Hematopoietic multipotent progenitor cell treated with erythropoietin and hydrocortisone succinate and interleukin-3 and kit ligand, for 4 days (in vitro differentiated cells): Measurements from ENCODE around the gene RFC5.
"Not testable (repeated sequence)": the region's sequence is repeated elsewhere in the genome, so short reads cannot be mapped to it uniquely, and the experiment has no call there.

Experiments
- DNase-seq: peaks from one replicate; pipeline ENCODE4 v3.0.0-alpha.2; 2015

RFC5 gene

DNA sequence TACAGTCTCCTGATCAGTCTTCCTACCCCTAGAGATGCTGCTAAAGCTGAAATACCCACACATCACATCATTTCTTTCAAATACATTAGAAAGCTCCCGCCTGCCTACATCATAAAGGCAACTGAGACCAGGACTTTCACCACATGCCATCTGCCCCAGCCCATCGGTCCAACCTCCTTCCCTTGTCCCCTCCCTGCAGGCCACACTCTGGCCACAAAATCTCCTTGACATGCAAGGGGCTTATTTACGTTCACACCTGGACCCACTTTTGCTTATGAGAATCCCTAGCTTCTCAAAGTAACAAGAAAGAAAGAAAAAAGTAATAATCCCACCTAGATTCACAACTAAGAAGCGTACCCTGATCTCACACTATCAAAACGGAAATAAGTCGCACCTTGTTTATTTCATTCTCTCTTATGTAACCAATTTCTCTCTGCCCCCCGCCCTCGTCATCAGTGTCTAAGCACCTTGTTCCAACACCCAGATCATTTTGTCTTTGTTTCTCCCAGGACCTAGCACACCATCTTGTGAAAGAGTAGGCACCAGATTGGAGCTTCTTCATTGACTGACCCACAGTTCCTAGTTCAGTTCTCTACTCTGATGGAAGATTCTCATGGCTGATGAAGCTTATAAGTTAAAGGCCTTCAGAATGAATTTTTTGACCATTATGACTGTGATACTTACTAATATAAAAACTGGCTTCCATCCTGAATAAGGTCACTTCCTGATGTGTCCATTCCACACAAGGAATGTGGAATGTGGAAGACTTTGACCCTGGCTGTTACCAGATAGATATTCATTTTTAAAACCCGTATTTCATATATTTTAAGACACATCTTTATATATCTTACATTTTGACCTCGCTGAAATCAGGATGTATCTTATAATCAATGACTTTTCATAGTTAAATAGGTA is 36.8 kb downstream of the RFC5 start:
- DNase-seq: no peak

DNA sequence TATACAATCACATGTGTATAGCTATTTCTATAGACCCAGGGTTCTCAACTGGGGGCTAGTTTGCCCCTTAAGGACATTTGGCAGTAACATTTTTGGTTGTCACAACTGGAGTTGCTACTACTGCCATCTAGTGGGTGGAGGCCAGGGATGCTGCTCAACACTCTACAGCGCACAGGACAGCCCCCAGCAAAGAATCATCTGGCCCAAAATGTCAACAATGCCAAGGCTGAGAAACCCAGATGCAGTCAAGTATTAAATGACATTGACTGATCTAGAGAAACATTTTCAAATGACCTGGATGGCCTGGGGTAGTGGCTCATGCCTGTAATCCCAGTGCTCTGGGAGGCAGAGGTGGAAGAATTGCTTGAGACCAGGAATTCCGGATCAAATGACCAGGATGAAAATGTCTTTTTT is 38.6 kb downstream of the RFC5 start:
- peak; percentile 91 for DNase-seq

DNA sequence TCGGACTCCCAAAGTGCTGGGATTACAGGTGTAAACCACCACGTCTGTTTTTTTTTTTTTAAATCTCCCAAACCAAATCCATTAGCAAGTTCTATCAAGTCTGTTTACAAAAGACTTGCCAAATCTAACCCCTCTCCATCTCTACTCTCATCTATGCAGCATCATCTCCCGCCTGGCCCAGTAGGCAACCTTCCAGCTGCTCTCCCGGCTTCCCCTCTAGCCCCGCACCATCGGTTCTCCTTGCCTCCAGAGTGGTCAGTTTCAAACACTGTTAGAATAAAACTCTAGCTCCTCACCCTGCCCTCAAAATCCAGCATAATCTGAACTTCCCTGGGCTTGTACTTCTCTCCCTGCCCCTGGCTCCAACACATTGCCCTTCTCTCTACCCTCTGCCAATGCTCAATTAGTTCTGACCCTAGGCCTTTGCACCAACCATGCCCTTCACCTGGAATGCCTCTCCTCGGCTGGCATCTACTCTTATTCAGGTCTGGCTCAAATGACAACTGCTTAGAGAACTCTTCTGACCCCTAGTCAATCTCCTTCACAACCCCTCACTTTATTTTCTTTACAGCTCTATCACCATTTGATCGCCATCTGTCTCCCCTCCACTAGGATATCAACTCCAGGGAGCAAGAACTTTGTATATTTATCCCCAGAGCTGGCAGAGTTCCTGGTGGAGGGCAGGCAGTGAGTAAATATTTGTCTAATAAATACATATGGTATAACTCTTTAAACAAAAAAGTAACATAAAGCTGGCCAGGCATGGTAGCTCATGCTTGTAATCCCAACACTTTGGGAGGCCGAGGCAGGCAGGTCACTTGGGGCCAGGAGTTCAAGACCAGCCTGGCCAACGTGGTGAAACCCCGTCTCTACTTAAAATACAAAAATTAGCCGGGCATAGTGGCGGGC is 39.6 kb downstream of the RFC5 start:
- DNase-seq: no peak

DNA sequence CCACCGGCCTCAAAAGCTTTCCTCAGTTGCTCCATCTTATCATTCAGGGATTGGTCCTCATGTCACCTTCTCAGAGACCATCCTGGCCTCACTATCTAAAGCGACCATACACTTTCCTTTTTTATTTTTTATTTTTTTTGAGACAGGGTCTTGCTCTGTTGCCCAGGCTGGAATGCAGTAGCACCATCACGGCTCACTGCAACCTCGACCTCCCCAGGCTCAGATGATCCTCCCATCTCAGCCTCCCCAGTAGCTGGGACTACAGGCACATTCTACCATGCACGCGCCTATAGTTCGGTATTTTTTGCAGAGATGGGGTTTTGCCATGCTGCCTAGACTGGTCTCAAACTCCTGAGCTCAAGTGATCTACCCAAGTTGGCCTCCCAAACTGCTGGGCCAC is 41.7 kb downstream of the RFC5 start:
- no peak for DNase-seq

DNA sequence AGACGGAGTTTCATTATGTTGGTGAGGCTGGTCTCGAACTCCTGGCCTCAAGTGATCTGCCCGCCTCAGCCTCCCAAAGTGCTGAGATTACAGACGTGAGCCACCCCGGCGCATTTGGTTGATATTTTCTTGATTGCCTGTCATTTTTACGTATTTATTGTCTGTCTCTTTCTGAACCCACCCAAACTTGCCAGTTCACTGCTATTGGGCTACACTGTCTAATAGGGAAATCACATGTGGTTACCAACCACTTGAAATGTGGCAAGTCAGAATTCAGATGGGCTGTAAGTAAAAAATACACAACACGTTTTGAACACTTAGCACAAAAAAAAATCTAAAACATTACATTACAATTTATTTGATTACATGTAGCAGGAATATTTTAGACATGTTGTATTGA is 42.4 kb downstream of the RFC5 start:
- no peak for DNase-seq

DNA sequence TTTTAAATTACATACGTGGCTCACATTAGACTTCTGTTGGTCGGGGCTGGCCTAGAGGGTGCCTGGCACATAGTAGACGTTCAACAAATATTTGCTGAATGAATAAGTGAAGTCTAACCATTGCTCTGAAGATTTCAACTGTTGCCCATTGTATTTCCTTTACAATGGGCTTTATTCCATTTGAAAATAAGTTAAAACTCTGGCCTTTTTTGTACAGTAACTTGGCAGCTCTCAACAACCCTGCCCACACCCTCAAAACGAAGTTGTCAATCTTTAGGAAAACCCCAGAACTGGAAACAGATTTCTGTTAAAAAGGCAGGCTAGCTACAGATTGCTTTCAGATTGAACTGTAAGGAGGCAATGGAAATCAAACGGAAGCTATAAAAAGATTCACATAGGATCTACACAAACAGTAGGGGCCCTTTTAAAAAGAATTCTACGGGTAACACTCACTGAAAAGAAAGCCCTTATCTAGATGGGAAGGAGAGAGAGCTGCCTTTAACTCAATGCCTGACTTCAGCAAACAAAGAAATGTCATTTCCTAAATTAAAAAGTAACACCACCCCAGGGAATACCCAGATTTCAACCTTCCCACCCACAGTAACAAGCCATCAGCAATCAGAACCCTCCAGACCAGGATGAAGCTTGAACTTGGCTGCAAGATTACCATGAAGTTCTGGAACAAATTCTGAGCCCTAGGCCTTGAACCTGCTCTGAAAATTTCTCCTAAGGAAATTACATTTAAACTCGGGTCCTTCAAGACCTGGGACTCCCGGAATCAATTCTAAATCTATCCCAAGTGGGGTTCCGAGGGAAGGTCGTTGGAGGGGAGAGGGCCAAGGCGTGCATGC is 43.1 kb downstream of the RFC5 start:
- DNase-seq: no peak

DNA sequence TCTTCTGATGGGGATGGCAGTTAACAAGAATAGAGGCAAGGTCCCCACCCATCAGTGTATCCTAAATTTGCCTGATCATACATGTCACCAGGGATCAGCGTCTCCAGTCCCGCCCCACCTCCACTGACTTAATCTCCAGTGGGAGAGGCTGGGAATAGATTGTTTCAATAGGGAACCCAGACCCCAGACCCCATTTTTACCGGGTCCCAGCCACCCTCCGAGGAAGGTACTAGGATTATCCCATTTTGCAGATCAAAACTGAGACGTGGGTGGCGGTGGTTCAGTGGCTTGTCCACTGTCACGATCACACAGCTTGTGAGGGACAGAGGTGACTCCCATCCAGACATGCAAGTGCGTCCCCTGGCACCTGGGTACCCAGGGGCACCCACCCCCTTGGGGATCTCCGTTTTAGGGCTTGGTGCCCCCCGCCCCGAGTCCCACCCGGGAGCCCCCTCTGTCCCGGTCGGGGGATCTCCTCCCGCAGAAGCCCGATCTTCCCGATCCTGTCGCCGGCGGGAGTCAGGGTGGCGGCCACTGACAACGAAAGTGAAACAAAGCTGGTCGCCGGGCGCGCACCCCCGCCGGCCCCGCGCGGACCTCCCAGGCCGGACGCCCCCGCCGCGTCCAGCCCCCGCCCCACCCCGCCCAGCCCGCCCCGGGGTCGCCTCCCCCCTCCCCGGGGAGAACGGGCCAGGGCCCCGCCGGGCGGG is 44.0 kb downstream of the RFC5 start:
- DNase-seq: peak; percentile 44

DNA sequence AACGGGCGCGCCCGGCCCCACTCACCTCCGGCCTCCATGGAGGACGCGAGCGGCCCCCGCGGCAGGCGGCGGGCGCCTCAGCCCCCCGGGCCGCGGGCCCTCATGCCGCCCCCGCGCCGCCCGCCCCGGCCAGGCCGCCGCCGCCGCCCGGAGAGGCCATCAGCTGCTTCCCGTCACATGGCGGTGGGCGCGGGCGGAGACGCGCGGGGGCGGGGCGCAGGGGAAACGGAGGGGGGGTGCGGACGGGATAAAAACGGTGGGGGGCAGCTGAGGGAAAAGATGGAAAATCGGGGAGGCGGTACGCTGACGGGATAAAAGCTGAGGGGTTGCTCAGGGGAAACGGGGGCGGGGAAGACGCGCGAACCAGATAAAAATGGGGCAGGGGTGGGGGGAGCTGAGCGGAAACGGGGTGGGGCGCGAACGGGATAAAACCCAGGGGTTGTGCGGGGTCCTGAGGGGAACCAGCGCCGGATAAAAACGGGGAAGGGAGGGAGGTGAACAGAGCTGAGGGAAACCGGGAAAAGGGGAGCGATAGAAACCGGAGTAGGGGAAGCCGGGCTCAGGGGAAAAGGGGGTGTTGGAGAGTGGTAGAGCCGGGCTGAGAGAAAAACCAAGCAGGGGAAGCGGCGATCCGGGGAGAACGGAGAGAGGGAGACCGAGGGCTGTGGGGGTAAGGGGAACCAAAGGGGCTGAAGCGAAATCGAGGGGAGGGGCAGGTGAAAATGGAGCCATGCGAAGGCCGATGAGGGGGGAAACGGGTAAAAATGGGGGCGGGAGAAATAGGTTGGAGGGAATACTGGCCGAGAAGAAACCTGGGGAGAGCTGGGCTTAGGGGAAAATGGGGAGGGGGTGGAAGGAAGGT is 44.7 kb downstream of the RFC5 start, which contains the start of gene WSB2:
TSS of gene WSB2 (minus strand) at position 169 of the 862 bp plus-strand sequence. CDS start at position 38, 131 bp downstream.
- DNase-seq: peak; percentile 79

DNA sequence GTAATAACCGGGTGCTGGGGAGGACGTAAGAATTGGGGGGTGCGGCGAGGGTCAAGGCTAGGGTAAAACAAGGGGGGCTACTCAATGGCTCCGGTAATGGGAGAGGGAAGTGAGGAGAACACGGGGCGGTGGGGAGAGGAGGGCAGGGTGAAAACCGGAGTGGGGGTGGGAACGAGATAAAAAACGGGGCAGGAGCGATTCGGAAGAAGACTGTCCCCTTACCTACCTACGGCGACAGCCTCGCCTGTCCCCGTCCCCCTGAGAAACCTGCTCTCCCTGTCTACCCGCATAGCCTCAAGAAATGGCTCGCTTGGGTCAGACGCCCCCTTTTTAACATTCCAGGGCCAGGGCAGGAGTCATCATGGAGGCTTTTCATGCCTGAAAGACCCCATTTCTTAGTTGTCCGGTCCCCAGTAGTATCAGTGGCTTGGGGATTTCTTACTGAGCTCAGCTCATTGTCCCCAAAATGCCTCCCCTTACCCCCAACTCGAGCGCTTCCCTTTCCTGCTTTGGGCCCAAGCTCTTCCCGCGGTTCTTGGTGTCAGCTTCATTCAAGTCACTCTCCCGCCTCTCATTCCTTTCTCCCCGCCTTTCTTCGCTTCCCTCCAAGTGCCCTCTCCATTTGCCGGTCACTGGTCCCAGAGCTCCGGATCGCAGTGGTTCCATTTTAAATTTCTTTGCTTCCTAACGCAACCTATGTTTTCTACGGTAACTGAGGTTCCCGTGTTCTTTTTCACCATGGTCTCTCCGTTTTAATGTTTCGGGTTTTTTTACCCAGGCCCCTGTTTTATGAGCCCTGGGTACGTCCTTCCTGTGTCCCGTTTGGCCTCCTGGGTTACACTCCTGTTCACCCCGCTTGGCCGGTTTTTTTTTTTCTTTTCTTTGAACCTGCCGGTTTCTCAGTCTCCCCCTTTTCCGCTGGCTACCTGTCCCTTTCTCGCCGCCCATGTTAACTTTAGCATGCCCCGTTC is 45.7 kb downstream of the RFC5 start:
- DNase-seq: peak; percentile 74

DNA sequence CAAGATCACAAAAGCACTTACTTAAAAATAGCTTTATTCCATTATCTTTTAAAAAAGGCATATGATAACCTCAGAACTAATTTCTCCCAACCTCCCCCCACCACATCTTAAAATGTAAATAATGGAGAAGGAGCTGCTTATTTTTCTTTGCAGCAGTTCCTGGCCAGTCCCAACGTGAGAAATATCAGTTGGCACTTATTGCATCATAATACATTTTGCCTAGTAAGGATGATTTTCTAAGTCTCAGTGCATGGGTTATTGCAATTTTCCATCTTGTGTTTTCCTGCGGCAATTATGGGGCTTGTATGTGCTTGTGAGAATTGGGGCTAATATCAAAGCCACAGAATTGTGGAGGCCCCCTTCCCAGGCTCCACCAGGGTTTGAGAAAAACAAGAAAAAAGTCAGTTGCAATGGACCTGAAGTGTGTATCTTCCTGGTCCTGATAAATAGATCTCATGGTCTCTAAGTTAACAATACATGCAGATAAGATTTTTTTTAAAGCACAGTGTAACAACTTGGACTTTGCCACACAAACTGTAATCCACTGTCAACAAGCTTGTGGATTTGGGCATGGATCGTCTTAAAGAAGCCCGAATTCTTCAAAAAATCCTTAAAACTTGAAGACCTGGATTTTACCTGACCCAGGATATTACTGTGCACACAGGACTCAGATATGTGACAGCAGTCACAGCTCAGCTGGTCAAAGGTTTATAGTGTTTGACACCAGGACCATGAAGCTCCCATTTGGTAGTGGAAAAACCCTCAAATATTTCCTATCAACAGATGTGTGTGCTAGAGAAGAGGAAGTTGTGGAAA is 47.3 kb downstream of the RFC5 start:
- DNase-seq: peak; percentile 38

DNA sequence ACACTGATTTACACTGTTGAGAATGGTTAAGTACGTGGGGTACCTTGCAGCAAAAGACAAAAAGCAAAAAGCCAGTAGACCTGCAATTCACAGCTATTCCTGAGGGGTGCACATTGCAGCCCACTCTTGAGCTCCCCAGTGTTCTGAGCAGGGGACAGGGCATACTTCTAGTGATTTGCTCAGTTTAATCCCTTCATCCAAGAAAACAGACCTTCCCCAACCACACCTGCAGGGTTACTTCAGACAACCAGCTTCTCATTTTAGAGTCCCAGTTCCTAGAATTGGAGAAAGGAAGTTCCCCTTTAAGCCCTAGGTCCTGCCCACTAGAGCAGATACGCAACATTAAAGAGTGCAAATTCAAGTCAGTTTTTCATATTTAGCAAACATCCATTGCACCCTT is 48.1 kb downstream of the RFC5 start:
- DNase-seq: peak; percentile 70

DNA sequence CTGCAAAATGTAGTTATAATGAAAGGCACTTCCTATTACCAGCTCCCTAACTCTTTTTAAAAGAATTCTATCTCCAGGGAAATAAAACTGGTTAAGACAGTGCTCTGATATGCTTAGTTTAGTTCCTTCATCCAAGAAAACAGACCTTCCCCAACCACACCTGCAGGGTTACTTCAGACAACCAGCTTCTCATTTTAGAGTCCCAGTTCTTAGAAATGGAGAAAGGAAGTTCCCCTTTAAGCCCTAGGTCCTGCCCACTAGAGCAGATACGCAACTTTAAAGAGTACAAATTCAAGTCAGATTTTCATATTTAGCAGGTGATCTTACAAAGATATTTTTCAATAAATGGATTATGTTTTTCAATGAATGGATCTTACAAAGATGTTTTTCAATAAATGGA is 48.9 kb downstream of the RFC5 start:
- DNase-seq: peak; percentile 54

DNA sequence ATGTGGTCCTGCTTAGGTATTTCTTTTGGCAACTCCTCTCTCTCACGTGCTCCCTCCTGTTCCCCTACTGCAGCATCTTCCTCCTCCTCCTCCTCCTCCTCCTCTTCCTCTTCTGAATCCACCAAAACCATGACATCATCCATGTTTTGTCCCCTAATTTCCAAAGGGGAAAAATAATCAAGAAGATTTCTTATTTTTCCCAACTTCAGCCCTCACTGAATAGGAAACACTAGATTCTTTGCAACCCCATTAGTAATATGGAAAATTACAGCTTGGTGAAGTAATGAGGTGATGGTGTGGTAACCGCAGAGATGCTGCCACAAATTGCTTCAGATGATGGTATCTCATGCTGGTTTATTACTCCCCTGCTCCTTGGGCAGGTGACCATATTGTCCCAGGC is 51.9 kb downstream of the RFC5 start:
- no peak for DNase-seq

DNA sequence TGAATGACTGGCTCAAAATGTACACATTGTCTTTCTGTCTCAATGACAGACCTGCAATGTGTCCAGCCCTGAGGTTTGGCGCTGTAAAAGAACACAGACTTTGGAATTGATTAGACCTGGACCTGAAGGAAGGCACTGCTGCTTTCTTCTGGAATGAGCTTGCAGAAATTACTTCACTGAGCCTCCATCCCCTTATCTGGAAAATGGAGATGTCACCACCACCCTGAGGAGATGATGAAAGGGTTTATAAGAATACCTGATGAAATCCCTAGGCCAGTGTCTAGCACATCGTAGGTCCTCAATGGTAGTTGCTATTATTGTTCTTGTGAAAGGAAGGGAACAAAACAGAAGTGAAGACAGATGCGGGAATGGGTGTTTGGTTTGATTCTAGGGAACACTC is 54.1 kb downstream of the RFC5 start:
- no peak for DNase-seq

DNA sequence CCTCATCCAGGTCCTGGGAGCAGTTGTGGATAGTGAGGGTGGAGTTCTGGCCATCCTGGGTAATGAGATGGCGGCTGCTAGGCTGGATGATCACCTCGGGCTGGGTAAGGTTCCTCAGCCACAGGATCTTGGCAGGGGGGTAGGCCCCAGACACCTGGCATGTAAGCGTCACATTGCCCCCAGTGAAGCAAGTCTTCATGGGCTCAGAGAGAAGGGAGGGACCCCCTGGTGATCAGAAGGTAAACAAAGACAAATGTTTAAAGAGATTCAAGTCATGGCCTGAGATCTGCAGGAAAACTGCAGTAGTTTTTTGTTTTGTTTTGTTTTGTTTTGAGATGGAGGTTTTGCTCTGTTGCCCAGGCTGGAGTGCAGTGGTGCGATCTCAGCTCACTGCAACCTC is 57.3 kb downstream of the RFC5 start:
- no peak for DNase-seq

DNA sequence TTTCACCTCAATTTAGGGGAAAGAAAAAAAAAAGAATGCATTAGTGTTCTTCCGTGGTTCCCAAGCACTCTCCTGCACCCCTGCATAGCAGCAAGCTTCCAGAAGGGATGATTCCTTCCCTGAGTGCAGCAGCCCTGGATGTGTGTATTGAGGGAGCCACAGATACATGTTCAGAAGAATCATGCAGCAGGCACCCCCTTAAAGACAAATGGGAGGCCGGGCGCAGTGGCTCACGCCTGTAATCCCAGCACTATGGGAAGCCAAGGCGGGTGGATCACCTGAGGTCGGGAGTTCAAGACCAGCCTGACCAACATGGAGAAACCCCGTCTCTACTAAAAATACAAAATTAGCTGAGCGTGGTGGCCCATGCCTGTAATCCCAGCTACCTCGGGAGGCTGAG is 65.0 kb downstream of the RFC5 start:
- not testable (repeated sequence) for DNase-seq
